Neural progenitor cell (in vitro differentiated cells): ENCODE measurements around the gene ACBD6.
A peak's percentile ranks its signal among the peaks of the same experiment; 100 is the strongest.

Experiments used
- EZH2 ChIP-seq: fragments of 200-600 bp; sonication (generic); IDR thresholded peaks from 2 replicates; pipeline ENCODE4 v1.6.1; 2017; ENCODE audit warnings: antibody characterized with exemption, mild to moderate bottlenecking, moderate library complexity
- TF ChIP-seq, protein P1 (sequence below): fragments of 200-600 bp; sonication (generic); IDR thresholded peaks from 2 replicates; pipeline ENCODE4 v1.5.1; 2017; ENCODE audit warnings: antibody characterized with exemption, mild to moderate bottlenecking

DNA sequence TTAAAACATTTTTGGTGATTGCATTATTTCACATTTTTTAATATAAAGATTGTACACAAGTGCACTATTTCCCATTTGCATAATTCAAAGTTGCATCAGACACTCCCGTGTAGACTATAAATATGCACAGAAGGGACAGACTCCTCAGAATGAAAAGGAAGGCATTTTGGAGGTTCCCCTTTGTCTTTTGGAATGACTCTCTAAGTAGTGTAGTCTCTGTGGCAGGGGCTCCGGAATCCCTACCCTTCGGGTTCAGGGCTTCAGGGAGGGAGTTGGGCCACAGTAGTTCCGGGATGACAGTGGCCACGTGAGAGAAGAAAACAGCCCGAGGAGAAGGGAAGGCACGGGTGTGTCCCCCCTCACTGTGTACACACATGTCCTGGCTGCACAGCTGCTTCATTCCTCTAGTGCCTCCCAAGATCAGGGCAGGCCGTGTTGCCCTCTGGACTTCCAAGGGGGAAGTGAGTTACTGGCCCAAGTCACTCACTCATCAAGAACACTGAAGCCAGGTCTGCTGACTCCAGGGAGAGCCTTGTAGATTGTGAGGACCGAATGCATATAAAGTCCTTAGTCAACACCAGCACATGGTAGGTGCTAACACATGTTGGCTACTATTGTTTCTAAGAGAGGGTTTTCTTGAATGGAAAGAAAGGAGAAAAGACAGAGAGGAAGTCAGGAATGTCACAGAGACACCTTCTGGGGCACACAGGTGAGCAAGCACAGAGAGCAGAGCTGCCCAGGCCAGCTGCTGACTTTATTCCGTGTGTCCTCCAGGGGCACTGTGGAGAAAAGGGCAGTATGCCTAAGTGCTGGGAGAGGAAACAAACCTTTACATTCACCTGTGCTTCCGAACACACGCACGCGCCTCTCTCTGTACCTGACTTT lies 232.5 kb downstream of the ACBD6 start:
- TF ChIP-seq, protein P1, sequence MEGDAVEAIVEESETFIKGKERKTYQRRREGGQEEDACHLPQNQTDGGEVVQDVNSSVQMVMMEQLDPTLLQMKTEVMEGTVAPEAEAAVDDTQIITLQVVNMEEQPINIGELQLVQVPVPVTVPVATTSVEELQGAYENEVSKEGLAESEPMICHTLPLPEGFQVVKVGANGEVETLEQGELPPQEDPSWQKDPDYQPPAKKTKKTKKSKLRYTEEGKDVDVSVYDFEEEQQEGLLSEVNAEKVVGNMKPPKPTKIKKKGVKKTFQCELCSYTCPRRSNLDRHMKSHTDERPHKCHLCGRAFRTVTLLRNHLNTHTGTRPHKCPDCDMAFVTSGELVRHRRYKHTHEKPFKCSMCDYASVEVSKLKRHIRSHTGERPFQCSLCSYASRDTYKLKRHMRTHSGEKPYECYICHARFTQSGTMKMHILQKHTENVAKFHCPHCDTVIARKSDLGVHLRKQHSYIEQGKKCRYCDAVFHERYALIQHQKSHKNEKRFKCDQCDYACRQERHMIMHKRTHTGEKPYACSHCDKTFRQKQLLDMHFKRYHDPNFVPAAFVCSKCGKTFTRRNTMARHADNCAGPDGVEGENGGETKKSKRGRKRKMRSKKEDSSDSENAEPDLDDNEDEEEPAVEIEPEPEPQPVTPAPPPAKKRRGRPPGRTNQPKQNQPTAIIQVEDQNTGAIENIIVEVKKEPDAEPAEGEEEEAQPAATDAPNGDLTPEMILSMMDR, result peak; percentile 36
- no peak for TF ChIP-seq EZH2
